Muscle layer of duodenum (tissue), 2 donors: Measurements from ENCODE around the gene FMN2.

Source experiments
- H3K27ac ChIP-seq: one replicate; pipeline ENCODE4 v1.7.0; 2013; ENCODE audit warnings: mild to moderate bottlenecking, low read length
- H3K27me3 ChIP-seq: one replicate; pipeline ENCODE4 v1.7.0; 2013; ENCODE audit warnings: low read depth, mild to moderate bottlenecking, control low read depth, low read length
- H3K36me3 ChIP-seq, 2 donors: one replicate each; pipeline ENCODE4 v1.7.0; 2013; ENCODE audit warnings: low read length in 2 of 2, control low read depth in 1 of 2, mild to moderate bottlenecking in 1 of 2; ENCODE audit not compliant: insufficient read depth in 2 of 2, control insufficient read depth in 1 of 2
- H3K4me1 ChIP-seq, 2 donors: one replicate each; pipeline ENCODE4 v1.7.0; 2013; ENCODE audit warnings: low read length in 2 of 2, mild to moderate bottlenecking in 2 of 2, control low read depth in 1 of 2, moderate library complexity in 1 of 2; ENCODE audit not compliant: insufficient read depth in 2 of 2, control insufficient read depth in 1 of 2
- H3K4me3 ChIP-seq, 2 donors: one replicate each; pipeline ENCODE4 v1.7.0; 2013; ENCODE audit warnings: low read length in 2 of 2, low read depth in 1 of 2, mild to moderate bottlenecking in 1 of 2
- H3K9me3 ChIP-seq, 2 donors: one replicate each; pipeline ENCODE4 v1.7.0; 2013; ENCODE audit warnings: low read length in 2 of 2, control low read depth in 1 of 2, mild to moderate bottlenecking in 1 of 2; ENCODE audit not compliant: control insufficient read depth in 1 of 2
- donor health status: healthy.

Gene FMN2

GRCh38 chr1:240344918-240345317 is 253.2 kb downstream of the FMN2 start:
- Histone ChIP-seq H3K27me3 (no peaks in the 10 kb centered on the region), H3K4me3 (no peak overlapping the region), H3K36me3 (no peaks in the 10 kb centered on the region), H3K4me1 (peaks cover 0 to 13% of the 10 kb centered on the region in 2 donors), H3K27ac (no peak overlapping the region), H3K9me3 (no peaks in the 10 kb centered on the region)

- H3K27ac ChIP-seq, result no peak overlapping the region
- no peaks in the 10 kb centered on the region for H3K36me3 ChIP-seq
- no peaks in the 10 kb centered on the region for H3K27me3 ChIP-seq
- H3K9me3 ChIP-seq, result no peaks in the 10 kb centered on the region
- no peak overlapping the region for H3K4me3 ChIP-seq
- peaks cover 0 to 4% of the 10 kb centered on the region in 2 donors for H3K4me1 ChIP-seq
These were observed 258.0 kb downstream of the FMN2 start for GRCh38 chr1:240349695-240350094.

GRCh38 chr1:240350910-240351331 is 259.2 kb downstream of the FMN2 start:
- Histone ChIP-seq H3K27me3 (no peaks in the 10 kb centered on the region), H3K4me1 (peaks cover 0 to 4% of the 10 kb centered on the region in 2 donors), H3K36me3 (no peaks in the 10 kb centered on the region), H3K9me3 (no peaks in the 10 kb centered on the region), H3K4me3 (no peak overlapping the region), H3K27ac (no peak overlapping the region)

DNA sequence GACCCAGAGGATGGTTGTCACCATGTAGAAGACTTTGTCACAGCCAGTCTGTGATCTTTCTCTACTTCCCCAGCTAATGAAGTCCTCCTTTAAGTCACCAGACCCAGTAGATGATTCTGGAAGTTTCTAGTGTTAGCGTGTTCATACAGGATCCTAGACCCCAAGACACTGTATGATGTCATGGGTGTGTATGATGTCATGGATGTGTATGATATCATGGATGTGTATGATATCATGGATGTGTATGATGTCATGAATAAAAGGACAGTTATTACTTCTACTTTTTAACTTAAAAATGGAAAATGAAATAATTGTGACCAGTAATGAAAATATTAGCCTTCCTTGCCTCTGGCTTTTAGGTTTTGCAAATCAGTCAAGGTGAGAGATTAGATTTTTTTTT is 260.0 kb downstream of the FMN2 start:
- Histone ChIP-seq H3K36me3 (no peaks in the 10 kb centered on the region), H3K27ac (no peak overlapping the region), H3K27me3 (no peaks in the 10 kb centered on the region), H3K4me3 (no peak overlapping the region), H3K9me3 (no peaks in the 10 kb centered on the region), H3K4me1 (peaks cover 0 to 4% of the 10 kb centered on the region in 2 donors)

GRCh38 chr1:240352769-240353168 is 261.1 kb downstream of the FMN2 start:
- H3K27ac ChIP-seq, result no peak overlapping the region
- no peaks in the 10 kb centered on the region for H3K36me3 ChIP-seq

DNA sequence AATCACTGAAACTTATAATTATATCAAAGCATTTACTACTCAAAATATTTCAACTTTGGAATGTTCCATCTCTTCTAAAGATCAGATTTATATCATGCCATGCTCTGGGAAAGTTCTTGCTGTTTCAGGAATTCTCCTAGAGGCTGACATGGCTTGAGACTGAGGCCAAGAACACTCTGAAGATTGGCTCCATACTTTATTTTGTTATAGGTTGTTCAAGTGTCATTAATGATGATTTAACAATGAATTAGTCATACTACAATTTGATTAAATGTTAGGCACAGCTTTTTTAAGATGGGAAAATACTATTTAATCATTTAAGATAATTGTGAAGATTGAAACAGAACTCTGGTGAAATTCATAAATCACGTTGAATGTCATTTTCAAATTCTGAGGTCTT is 264.9 kb downstream of the FMN2 start:
- Histone ChIP-seq H3K36me3 (no peaks in the 10 kb centered on the region), H3K27ac (no peak overlapping the region), H3K4me1 (no peaks in the 10 kb centered on the region)

More at GRCh38 chr1:240352769-240353168, 261.1 kb downstream of the FMN2 start:
- no peaks in the 10 kb centered on the region for H3K9me3 ChIP-seq
- no peaks in the 10 kb centered on the region for H3K27me3 ChIP-seq
- no peak overlapping the region for H3K4me3 ChIP-seq
- peaks cover 0 to 4% of the 10 kb centered on the region in 2 donors for H3K4me1 ChIP-seq

DNA sequence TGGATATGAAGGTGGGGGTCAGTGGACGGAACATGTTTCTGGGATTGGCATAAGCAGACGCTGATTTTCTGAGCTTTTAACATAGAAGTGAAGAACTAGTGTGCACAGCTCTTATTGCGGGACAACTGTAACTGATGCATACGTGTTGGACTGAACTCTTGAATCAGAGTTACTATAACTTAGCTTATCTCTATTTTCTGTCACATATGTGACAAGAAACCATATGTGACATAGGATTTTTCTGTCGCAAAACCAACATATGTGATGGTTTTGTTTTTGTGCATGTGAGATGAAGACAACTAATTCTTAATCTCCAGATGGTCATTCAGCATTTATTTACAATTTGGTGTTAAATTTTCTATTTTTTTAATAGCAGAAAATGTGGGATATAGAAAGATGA is 270.4 kb downstream of the FMN2 start:
- Histone ChIP-seq H3K9me3 (no peaks in the 10 kb centered on the region), H3K36me3 (no peaks in the 10 kb centered on the region), H3K4me3 (no peak overlapping the region), H3K27ac (no peak overlapping the region), H3K4me1 (no peaks in the 10 kb centered on the region), H3K27me3 (no peaks in the 10 kb centered on the region)

More for the DNA sequence above, 264.9 kb downstream of the FMN2 start:
- Histone ChIP-seq H3K9me3 (no peaks in the 10 kb centered on the region), H3K27me3 (no peaks in the 10 kb centered on the region), H3K4me3 (no peak overlapping the region)

DNA sequence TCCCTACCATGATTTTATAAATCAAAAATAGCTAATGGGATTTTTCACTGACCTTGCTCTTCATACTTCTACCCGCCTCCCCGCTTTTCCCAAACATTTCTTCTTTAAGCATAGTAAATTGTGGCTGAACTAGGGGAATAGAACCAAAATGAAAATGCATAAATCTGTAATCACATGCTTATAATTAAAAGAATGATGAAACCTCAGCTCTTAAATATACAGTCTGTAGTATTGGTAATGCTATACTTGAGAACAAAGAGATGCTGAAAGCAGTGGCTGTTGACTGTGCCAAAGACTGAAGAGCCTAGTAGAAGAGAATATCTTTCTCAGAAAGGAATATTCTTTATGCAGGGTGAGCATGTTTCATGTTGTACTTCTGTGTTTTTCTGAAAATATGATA is 271.1 kb downstream of the FMN2 start:
- Histone ChIP-seq H3K4me1 (no peaks in the 10 kb centered on the region), H3K27ac (no peak overlapping the region), H3K36me3 (no peaks in the 10 kb centered on the region)

GRCh38 chr1:240363315-240363714 is 271.6 kb downstream of the FMN2 start:
- Histone ChIP-seq H3K27me3 (no peaks in the 10 kb centered on the region), H3K4me1 (no peaks in the 10 kb centered on the region), H3K9me3 (no peaks in the 10 kb centered on the region), H3K4me3 (no peak overlapping the region), H3K36me3 (no peaks in the 10 kb centered on the region), H3K27ac (no peak overlapping the region)

More for the DNA sequence above, 271.1 kb downstream of the FMN2 start:
- H3K27me3 ChIP-seq, result no peaks in the 10 kb centered on the region
- H3K4me3 ChIP-seq, result no peak overlapping the region
- no peaks in the 10 kb centered on the region for H3K9me3 ChIP-seq

DNA sequence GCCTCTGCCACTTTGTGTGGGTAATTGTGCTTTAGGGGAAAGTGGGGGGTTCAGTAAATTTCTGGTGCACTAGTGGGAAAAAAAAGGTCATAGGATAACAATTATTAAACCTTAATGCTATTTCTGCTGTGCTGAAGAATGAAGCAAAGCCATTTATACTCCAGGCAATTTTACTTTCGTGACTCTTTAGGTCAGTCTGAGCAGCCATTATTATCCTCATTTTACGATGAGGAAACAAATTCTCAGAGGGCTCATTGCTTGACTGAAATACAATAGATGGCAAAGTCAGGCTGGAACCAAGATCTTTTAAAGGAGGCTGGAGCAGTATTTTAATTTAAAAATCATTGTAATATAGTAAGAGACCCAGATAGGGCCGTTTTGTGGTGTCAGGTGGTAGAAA is 272.2 kb downstream of the FMN2 start:
- no peak overlapping the region for H3K27ac ChIP-seq
- no peaks in the 10 kb centered on the region for H3K4me1 ChIP-seq
- no peaks in the 10 kb centered on the region for H3K9me3 ChIP-seq
- H3K4me3 ChIP-seq, result no peak overlapping the region
- H3K27me3 ChIP-seq, result no peaks in the 10 kb centered on the region
- H3K36me3 ChIP-seq, result no peaks in the 10 kb centered on the region

GRCh38 chr1:240366636-240367035 is 275.0 kb downstream of the FMN2 start:
- Histone ChIP-seq H3K4me1 (no peaks in the 10 kb centered on the region), H3K27me3 (no peaks in the 10 kb centered on the region), H3K4me3 (no peak overlapping the region), H3K27ac (no peak overlapping the region), H3K36me3 (no peaks in the 10 kb centered on the region), H3K9me3 (no peaks in the 10 kb centered on the region)

DNA sequence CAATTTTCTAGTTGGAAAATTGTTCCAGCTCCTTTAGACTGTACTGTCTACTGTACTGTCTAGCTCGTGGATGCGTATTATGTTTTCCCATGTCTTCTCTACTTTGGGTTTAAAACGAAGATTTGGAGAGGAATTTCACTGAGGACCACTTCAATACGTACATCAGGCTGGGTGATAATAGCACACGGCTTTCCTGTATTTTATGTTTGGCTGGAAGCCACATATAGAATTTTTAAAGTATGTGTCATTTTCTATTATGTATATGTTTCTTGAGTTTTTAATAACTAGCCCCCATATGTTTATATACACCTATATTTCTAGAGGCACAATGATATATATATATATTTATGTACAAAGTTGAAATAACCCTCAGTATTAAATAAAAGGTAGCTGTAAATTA is 293.9 kb downstream of the FMN2 start:
- H3K27me3 ChIP-seq, result no peaks in the 10 kb centered on the region
- no peaks in the 10 kb centered on the region for H3K4me1 ChIP-seq
- H3K27ac ChIP-seq, result no peak overlapping the region
- H3K4me3 ChIP-seq, result no peak overlapping the region
- H3K9me3 ChIP-seq, result peaks cover 0 to 19% of the 10 kb centered on the region in 2 donors
- no peaks in the 10 kb centered on the region for H3K36me3 ChIP-seq
